Activated CD8-positive, alpha-beta memory T cell treated with anti-CD3 and anti-CD28 coated beads, Interleukin-2, amount 50 U/mL, for 24 hours (primary cell): ENCODE results near the gene PPM1M.

Source experiments
- DNase-seq: peaks from one replicate; pipeline ENCODE4 v3.0.0-alpha.2; 2020; ENCODE audit errors: extremely low read depth

PPM1M gene, protein sequence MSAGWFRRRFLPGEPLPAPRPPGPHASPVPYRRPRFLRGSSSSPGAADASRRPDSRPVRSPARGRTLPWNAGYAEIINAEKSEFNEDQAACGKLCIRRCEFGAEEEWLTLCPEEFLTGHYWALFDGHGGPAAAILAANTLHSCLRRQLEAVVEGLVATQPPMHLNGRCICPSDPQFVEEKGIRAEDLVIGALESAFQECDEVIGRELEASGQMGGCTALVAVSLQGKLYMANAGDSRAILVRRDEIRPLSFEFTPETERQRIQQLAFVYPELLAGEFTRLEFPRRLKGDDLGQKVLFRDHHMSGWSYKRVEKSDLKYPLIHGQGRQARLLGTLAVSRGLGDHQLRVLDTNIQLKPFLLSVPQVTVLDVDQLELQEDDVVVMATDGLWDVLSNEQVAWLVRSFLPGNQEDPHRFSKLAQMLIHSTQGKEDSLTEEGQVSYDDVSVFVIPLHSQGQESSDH

GRCh38 chr3:52245322-52246263 is at the start of gene PPM1M:
Gene PPM1M, plus strand, starts transcription at chr3:52245759. Its CDS starts 66 bp downstream, at chr3:52245825.
- no peak for DNase-seq

GRCh38 chr3:52195823-52196331 is 49.7 kb upstream of the PPM1M start:
- no peak for DNase-seq

DNA sequence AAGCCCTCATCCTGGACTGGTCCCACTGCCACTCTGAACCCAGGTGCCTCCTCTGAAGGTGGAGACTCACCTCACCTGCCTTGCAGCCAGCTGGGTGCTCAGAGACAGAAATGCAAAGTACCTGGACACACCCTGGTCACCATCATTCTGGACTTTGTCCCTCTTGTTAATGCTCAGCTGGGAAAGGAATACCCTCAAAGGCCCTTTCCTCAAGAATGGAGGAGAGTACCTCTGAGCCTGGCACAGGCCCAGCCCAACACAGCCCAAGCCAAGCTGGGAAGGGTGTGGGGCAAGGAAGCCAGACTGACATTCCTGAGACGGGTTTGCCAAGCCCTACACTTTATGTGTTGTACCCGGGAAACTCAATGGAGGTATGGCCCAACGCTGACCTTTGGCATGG is 48.6 kb upstream of the PPM1M start:
- no peak for DNase-seq

DNA sequence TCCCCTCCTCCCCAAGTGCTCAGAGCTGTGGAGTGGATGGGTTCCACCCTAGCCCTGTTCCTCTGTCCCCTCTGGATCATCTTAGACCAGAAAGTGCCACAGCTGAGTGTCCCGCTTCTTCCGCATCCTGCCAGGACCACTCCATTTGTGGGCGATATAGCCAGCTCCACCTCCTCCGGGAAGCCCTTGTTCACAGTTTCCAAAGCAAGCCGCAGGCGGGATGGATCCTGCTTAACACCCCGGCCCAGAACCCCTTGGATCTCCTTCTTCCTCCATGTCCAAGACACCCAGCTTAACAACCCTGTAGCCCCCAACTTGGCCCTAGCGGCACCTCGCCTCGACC is 48.1 kb upstream of the PPM1M start:
- DNase-seq: no peak

GRCh38 chr3:52197842-52198625 is 47.5 kb upstream of the PPM1M start, which contains the start of gene ALAS1:
Gene ALAS1, plus strand, starts transcription at chr3:52198160. Its CDS starts 1,082 bp downstream, at chr3:52199242.
- peak; percentile 69 for DNase-seq

DNA sequence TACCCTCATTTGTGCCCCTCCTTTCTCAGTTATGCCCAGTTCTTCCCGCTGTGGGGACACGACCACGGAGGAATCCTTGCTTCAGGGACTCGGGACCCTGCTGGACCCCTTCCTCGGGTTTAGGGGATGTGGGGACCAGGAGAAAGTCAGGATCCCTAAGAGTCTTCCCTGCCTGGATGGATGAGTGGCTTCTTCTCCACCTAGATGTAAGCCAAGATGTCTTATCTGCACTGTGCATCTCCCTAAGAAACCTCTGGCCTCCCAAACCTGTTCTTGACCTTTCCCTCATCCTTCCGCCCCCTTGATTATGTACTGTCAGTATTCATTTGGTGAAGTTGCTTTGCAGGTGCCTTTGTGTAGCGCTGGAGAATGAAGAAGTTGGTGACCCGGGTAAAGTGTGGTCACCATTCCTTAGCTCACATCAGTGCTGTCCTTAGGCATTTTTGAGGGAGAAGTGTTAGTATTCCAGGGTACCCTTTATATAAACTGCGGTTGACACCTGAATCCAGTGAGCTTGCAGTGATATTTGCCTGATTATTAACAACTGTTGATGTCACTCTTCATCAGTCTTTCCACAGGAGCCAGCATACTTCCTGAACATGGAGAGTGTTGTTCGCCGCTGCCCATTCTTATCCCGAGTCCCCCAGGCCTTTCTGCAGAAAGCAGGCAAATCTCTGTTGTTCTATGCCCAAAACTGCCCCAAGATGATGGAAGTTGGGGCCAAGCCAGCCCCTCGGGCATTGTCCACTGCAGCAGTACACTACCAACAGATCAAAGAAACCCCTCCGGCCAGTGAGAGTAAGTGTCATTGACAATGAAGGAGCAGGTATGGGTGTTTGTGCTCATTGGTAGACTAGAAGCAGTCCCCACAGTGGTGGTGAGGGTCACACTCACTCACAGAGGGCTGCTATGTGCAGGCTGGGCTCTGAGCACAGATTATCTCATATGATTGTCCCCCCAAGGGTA is 46.6 kb upstream of the PPM1M start:
- no peak for DNase-seq

DNA sequence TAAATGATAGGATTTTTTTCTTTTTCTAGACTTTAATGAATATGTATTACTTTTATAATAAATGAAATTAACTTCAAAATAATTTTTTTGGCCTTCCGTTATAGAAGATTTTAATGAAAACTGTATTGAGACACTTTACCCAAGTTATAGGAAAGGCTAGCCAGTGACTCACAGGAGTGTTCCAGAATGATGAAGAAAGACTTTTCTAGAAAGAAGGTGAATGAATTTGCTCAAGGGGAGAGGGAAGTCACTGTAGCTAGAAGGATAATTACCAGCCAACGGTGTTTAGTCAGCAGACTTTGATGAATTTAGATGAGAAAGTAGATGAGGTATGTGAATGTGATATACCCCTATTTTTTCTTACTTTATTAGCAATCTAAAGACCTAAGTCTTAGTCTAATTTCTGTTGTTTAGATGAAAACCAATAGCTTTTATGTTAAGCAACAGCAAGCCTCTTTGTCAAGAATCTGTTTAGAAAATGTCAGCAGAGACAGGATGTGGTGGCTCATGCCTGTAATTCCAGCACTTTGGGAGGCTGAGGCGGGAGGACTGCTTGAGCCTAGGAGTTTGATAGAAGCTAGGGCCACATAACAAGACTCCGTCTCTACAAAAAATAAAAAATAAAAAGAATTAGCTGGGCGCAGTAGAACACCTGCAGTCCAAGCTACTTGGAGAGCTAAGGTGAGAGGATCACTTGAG is 44.4 kb upstream of the PPM1M start:
- DNase-seq: no peak

- no peak for DNase-seq
These were observed 43.0 kb upstream of the PPM1M start for GRCh38 chr3:52202384-52203077.

DNA sequence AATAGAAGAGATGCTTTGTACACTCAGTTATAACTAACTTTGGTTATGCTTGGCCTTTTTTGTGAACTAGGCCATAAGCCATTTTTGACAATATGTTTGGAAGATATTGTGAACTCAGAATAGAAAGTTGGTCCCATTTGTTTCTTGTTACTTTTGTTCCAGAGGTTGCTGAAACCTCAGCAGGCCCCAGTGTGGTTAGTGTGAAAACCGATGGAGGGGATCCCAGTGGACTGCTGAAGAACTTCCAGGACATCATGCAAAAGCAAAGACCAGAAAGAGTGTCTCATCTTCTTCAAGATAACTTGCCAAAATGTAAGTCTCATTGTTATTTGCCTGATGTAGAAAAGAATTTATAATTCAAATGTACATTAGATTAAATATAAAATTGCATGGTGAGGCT is 41.9 kb upstream of the PPM1M start:
- DNase-seq: no peak

GRCh38 chr3:52204337-52205073 is 41.1 kb upstream of the PPM1M start:
- no peak for DNase-seq

DNA sequence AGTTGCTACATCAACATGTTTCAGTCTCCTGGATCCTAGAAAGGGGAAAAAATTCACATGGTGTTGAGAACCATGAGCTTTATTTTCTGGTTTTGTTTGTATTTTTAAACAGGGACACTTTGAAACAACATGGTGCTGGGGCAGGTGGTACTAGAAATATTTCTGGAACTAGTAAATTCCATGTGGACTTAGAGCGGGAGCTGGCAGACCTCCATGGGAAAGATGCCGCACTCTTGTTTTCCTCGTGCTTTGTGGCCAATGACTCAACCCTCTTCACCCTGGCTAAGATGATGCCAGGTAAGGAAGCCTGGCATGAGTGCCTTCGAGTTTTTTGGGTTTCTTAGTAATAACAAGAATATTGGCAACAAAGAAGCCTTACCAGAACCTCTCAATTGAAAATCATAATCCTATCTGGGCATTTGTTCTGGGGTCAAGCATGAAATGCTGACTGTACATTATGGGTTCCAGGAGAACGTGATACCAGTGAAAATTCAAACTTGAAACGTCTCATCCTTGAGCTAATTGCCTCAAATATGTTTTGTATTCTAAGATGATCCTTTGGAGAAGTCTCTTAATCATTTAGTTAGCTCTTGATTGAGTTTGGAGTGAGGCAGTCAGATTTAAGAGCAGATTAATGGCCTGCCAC is 39.7 kb upstream of the PPM1M start:
- DNase-seq: no peak

DNA sequence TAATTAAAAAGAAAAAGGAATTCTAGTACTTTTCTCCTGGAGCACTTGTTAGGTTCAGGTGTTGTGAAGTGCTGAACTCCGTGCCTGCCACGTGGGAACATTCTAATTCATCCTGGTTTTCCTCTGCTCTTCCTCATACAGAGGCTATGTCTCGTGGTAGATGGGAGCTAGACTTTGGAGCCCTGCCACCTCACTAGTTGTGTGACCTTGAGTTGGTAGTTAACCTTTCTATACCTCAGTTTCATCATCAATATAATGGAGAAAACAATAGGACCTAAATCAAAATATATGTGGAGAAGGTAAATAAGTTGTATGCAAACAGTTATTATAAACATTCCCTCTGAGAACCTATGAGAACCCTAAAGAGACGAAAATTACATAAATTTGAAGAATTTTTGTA is 37.0 kb upstream of the PPM1M start:
- no peak for DNase-seq

DNA sequence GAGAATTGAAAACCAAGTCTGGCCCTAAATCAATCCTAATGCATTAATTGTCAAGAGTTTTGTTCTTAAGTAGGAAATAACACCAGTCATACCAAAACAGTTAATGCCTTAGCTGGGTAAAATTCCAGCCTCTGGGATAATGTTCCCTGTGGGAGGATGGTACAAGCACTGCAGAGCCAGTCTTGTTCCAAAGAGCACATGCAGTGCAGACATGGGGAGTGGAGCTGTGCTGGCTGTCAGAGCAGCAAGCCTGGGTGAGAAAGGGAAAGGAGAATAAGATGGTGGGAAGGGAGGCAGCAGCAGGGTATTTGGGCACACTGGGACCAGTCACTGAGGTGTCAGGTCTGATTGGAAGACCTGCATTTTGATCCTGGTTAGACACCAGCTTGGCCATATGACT is 35.5 kb upstream of the PPM1M start:
- DNase-seq: no peak

DNA sequence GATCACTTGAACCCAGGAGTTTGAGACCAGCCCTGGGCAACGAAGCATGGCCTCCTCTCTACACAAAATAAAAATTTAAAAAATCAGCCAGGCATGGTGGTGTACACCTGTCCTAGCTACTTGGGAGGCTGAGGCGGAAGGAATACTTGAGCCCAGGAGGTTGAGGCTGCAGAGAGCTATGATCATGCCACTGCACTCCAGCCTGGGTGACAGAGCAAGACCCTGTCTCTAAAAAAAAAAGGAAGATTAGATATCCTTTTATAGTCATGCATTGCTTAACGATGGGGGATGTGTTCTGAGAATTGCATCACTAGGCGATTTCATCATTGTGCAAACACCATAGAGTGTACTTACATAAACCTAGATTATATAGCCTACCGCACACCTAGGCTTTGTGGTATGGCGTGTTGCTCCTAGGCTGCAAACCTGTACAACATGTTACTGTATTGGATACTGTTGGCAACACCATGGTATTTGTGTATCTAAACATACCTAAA is 35.0 kb upstream of the PPM1M start:
- no peak for DNase-seq

GRCh38 chr3:52211268-52211891 is 34.2 kb upstream of the PPM1M start:
- no peak for DNase-seq

GRCh38 chr3:52213005-52213404 is 32.6 kb upstream of the PPM1M start:
- DNase-seq: no peak

- DNase-seq: no peak
These were observed 31.7 kb upstream of the PPM1M start for GRCh38 chr3:52213901-52214300.
